EL (cell line): ENCODE measurements around the gene MED13L.

Experiments
- DNase-seq: peaks from one replicate; pipeline ENCODE4 v3.0.0-alpha.2; 2016

Gene MED13L

DNA sequence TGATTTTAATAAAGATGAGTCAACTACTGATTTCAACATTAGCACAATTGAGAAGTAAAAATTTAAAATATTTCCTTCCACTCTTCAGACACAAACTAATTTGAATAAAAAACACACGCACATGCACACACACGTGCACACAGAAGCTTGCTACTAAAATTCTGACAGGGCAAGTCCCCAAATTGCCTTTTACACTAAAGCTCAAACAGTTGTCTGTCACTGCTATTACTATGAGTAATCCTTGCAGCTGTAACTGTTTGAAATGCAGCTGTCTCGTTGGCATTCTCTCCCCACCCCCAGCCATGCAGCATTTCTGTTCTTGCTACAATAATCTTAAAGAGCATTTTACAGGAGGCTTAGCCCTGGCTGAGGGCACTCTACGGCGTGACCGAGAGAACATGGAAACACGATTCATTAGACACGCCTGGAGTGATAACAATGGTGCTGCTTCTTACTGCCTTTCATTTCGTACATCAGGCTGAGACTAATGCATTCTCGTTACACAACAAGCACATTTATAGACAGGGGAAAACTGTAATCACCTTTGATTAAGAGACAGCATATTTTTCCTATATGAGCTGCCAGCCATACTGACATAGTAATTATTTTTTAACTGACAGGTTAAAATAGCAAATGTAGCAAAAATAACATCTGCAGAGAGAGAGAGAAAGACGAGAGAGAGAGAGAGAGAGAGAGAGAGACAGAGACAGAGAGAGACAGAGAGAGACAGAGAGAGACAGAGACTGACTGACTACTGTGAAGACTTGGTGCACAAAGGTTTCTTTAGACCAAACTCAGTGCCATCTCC is 153.8 kb downstream of the MED13L start:
- DNase-seq, result peak; percentile 43

DNA sequence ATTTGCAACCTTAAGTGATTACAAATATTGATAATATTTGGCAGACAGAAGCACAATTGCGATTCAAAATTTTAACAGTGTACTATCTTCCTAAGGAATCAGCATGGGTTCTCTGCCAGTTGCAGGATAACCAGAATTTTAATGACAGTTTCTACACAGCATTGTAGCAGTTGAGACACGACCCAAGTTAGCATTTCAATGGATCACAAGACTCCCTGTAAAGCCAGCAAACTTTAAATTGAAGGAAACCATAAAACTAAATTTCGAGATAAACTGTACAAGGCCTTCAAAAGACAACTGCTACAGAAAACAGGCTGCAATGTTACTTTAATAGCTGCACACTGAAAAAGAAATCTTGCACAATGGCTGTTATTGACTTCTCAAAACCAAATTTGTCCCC is 154.9 kb downstream of the MED13L start:
- no peak for DNase-seq

- peak; percentile 42 for DNase-seq
Measured at GRCh38 chr12:116121453-116121871, 156.0 kb downstream of the MED13L start.

DNA sequence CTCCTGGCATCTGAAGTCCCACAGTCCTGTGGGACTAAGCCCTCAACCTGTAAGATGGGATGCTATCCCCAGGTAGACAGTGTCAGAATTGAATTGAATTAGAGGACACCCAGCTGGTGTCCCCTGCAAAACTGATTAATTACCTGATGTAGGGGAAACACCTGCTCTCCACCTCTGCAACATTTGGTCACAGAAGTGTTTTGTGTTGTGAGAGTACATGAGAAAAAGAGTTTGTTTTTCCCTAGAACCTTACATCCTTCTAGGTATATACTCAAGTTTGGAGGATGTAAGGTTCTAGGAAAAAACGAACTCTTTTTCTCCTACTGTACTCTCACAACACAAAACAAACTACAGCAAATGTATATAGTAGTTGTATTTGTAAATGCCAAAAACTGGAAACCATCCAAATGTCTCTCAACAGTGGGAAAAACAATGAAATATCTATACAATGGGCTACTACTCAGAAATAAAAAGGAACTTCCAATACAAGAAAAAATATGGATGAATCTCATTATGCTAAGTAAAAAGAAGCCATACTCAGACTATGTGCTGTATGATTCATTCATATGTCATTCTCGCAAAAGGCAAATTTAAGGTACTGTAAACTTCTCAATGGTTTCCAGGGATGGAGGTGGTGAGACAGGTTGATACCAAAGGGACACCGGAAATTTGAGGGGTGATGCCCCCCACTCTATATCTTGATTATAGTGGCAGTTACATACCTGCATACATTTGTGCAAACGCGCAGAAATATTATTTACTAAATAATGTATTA is 160.7 kb downstream of the MED13L start:
- DNase-seq, result peak; percentile 37

DNA sequence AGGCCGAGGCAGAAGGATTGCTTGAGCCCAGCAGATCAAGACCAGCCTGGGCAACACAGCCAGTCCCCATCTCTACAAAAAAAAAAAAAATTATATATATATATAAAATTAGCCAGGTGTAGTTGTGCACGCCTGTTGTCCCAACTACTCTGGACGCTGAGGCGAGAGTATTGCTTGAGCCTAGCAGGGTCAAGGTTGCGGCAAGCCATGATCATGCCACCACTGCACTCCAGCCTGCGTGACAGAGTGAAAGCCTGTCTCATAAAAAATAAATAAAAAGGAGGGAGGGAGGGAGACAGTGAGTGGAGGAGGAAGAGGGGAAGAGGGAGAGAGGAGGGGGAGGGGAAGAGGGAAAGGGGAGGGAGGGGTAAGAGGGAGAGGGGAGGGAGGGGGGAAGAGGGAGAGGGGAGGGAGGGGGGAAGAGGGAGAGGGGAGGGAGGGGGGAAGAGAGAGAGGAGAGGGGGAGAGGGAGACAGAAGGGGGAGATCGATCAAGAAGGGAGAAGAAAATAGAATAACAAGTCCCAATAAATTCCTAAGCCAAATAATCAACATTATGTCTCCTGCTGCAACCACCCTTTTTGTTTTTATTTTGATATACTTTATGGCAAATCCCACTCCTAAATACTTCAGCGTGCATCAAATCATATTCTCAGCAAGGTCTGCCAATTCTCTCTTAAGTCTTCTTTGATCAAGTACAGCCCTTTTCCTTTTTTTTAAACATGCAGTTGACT is 163.9 kb downstream of the MED13L start:
- no peak for DNase-seq

GRCh38 chr12:116106870-116107269 is 170.6 kb downstream of the MED13L start:
- DNase-seq, result no peak

- DNase-seq, result no peak
Measured at GRCh38 chr12:116104167-116104767, 173.2 kb downstream of the MED13L start.

DNA sequence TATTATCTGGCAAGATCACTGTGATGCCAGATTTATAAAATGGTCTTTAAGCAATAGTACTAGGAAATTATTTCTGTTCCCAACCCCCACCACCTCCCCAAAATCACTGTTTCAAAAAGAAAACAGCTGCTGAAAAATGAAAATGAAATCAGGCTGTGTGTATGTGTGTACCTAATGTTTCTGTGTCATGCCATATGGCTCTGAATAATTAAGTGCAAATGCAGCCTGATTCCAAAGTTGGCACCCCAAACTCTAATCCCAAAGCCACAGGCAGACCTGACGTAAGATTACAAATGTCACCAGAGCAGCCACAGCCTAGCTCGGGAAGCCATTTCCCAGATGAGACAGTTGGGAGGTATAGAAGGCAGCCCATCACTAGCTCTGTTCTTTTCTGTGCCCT is 175.5 kb downstream of the MED13L start:
- no peak for DNase-seq

GRCh38 chr12:116099652-116100432 is 177.7 kb downstream of the MED13L start:
- no peak for DNase-seq

- no peak for DNase-seq
Measured at GRCh38 chr12:116096874-116097273, 180.6 kb downstream of the MED13L start.

GRCh38 chr12:116094475-116094874 is 183.0 kb downstream of the MED13L start:
- no peak for DNase-seq

DNA sequence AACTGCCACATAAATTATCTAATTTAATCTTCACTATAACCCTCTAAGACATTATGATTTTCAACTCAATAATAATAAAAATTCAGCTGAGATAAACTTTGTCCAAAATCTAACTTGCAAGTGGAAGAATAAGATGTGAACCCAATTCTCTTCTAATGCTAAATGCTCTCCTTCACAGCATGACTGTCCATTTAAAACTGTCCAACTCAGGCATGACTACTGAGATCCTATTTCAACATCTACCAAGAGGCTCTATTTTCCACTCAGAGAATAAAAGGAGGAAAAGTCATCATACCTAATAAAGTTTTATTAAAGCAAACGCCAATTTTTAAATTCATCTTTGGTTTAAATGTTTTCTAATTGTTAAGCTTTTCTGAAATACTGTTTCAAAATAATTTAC is 183.6 kb downstream of the MED13L start:
- no peak for DNase-seq

- no peak for DNase-seq
Measured at GRCh38 chr12:116092776-116093175, 184.7 kb downstream of the MED13L start.

DNA sequence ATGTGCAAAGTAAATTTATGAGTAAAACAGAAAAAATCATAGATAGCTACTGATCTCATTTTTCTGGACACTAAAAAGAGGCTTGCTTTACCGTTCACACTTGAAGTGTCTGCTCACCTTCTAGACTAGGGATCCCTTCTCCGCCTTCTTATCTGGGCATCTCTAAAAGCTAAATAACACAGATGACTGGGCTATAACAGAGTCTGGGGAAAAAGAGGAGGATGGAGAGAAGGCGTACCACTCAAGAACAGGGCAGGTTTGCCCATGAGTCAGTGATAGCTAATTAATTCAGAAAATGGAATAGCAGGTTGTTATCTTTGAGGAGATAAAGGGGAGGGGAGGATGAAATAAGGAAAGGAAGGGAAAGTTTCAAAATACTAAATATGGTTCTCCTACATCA is 185.3 kb downstream of the MED13L start:
- DNase-seq, result no peak

- no peak for DNase-seq
Measured at GRCh38 chr12:116091579-116091978, 185.9 kb downstream of the MED13L start.

GRCh38 chr12:116090516-116090915 is 187.0 kb downstream of the MED13L start:
- no peak for DNase-seq

GRCh38 chr12:116089080-116089479 is 188.4 kb downstream of the MED13L start:
- DNase-seq, result no peak

- DNase-seq, result no peak
Measured at GRCh38 chr12:116087962-116088361, 189.5 kb downstream of the MED13L start.

- DNase-seq, result no peak
Measured at GRCh38 chr12:116087399-116087798, 190.1 kb downstream of the MED13L start.

GRCh38 chr12:116080415-116080814 is 197.1 kb downstream of the MED13L start:
- no peak for DNase-seq

- no peak for DNase-seq
Measured at GRCh38 chr12:116078396-116078795, 199.1 kb downstream of the MED13L start.

DNA sequence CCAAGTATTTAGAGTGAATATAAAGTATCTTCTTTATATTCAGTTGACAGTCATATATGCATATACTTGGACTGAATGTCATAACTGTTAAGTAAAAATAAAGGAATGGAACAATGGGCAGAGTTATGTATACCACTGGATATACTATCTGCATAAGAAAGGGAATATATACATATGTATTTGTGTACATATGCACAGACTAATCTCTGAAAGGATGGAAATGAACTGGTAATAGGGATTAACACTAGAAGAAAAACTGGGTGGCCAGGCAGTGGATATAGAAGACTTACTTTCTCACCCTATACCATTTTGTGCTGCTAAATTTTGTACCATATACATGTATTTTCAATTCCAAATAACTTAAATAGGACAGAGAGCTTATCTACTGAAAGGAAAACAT is 200.1 kb downstream of the MED13L start:
- no peak for DNase-seq
